MM.1S (cell line): Measurements from ENCODE around the gene DGCR8.

ENCODE experiments used
- CTCF ChIP-seq: fragments of 300-600 bp; sonication (generic); IDR thresholded peaks from 2 replicates; pipeline ENCODE4 v1.5.1; 2016; ENCODE audit warnings: antibody characterized with exemption, low read length, mixed read lengths
- EZH2 ChIP-seq: fragments of 300-600 bp; sonication (generic); optimal IDR thresholded peaks from 2 replicates; pipeline ENCODE3; 2017; ENCODE audit warnings: low read depth, mild to moderate bottlenecking, antibody characterized with exemption, low read length, mixed read lengths

GRCh38 chr22:20053407-20054033 is 26.5 kb upstream of the DGCR8 start:
- TF ChIP-seq CTCF: no peak
- no peak for TF ChIP-seq EZH2
